Nephron progenitor cell (in vitro differentiated cells): ENCODE results near the gene TRAPPC6A.
A peak's percentile ranks its signal among the peaks of the same experiment; 100 is the strongest.

ENCODE experiments used
- DNase-seq: peaks from one replicate; pipeline ENCODE4 v3.0.0; 2021
- H3K27ac Mint-ChIP-seq: 2 replicates; pipeline ENCODE4 v1.8.0; 2021; ENCODE audit warnings: mild to moderate bottlenecking, moderate library complexity, mixed read lengths
- H3K27me3 Mint-ChIP-seq: 2 replicates; pipeline ENCODE4 v1.8.0; 2021; ENCODE audit warnings: mild to moderate bottlenecking, low read depth, mixed read lengths; ENCODE audit not compliant: poor library complexity
- H3K36me3 Mint-ChIP-seq: 2 replicates; pipeline ENCODE4 v1.8.0; 2021; ENCODE audit warnings: low read depth, mixed read lengths
- H3K4me1 Mint-ChIP-seq: 2 replicates; pipeline ENCODE4 v1.8.0; 2021; ENCODE audit warnings: mixed read lengths
- H3K4me3 Mint-ChIP-seq: 2 replicates; pipeline ENCODE4 v1.8.0; 2021; ENCODE audit warnings: mild to moderate bottlenecking, moderate library complexity, mixed read lengths
- H3K9me3 Mint-ChIP-seq: 2 replicates; pipeline ENCODE4 v1.8.0; 2021; ENCODE audit warnings: mild to moderate bottlenecking, moderate library complexity, mixed read lengths
- CTCF ChIP-seq: fragments of 200-600 bp; sonication (generic); IDR thresholded peaks from 2 replicates; pipeline ENCODE4 v1.5.0; 2021; ENCODE audit warnings: antibody characterized with exemption

TRAPPC6A gene

GRCh38 chr19:45160870-45161737 lies 16.9 kb downstream of the TRAPPC6A start, which contains the start of gene NKPD1:
NKPD1 (minus strand) TSS chr19:45160982; CDS start chr19:45160150, 832 bp downstream.
- DNase-seq = no peak
- no peaks in the 10 kb centered on the region for H3K36me3 Mint-ChIP-seq
- H3K9me3 Mint-ChIP-seq = no peaks in the 10 kb centered on the region
- no peak within 1 kb of the TSS for H3K27ac Mint-ChIP-seq
- H3K4me1 Mint-ChIP-seq = peaks cover 31% of the 10 kb centered on the region
- H3K27me3 Mint-ChIP-seq = peaks cover 6% of the 10 kb centered on the region
- no peak within 1 kb of the TSS for H3K4me3 Mint-ChIP-seq
- no peak for TF ChIP-seq CTCF

GRCh38 chr19:45159971-45160324 lies 18.1 kb downstream of the TRAPPC6A start:
- H3K9me3 Mint-ChIP-seq = no peaks in the 10 kb centered on the region
- no peak overlapping the region for H3K27ac Mint-ChIP-seq
- TF ChIP-seq CTCF = no peak
- H3K4me3 Mint-ChIP-seq = no peak overlapping the region
- DNase-seq = no peak
- H3K4me1 Mint-ChIP-seq = peaks cover 27% of the 10 kb centered on the region
- H3K27me3 Mint-ChIP-seq = peaks cover 6% of the 10 kb centered on the region
- no peaks in the 10 kb centered on the region for H3K36me3 Mint-ChIP-seq

- Mint-ChIP-seq H3K9me3 (no peaks in the 10 kb centered on the region), H3K4me1 (peaks cover 29% of the 10 kb centered on the region), H3K36me3 (no peaks in the 10 kb centered on the region), H3K4me3 (no peak overlapping the region), H3K27ac (no peak overlapping the region), H3K27me3 (peaks cover 8% of the 10 kb centered on the region)
- no peak for TF ChIP-seq CTCF
- DNase-seq = no peak
Observed at GRCh38 chr19:45159210-45159970, 18.6 kb downstream of the TRAPPC6A start.

GRCh38 chr19:45158503-45159209 lies 19.4 kb downstream of the TRAPPC6A start:
- no peak overlapping the region for H3K4me3 Mint-ChIP-seq

GRCh38 chr19:45156751-45157150 lies 21.3 kb downstream of the TRAPPC6A start:
- TF ChIP-seq CTCF = no peak
- Mint-ChIP-seq H3K9me3 (no peaks in the 10 kb centered on the region), H3K4me1 (peaks cover 31% of the 10 kb centered on the region), H3K27ac (no peak overlapping the region), H3K36me3 (no peaks in the 10 kb centered on the region), H3K4me3 (no peak overlapping the region), H3K27me3 (peaks cover 30% of the 10 kb centered on the region)
- no peak for DNase-seq

More at GRCh38 chr19:45158503-45159209, 19.4 kb downstream of the TRAPPC6A start:
- no peaks in the 10 kb centered on the region for H3K36me3 Mint-ChIP-seq
- H3K27ac Mint-ChIP-seq = peak overlapping the region; percentile 45
- peaks cover 15% of the 10 kb centered on the region for H3K27me3 Mint-ChIP-seq
- DNase-seq = no peak
- H3K4me1 Mint-ChIP-seq = peaks cover 31% of the 10 kb centered on the region
- no peaks in the 10 kb centered on the region for H3K9me3 Mint-ChIP-seq
- no peak for TF ChIP-seq CTCF
